HEK293 (cell line): ENCODE results near the gene RHD.

ENCODE experiments used
- GLIS2 ChIP-seq: fragments of 450-650 bp; formaldehyde crosslinking; IDR thresholded peaks from 2 replicates; pipeline ENCODE4 v1.5.1; 2016; ENCODE audit warnings: missing biosample characterization, missing genetic modification characterization
- KLF10 ChIP-seq: fragments of 450-650 bp; IDR thresholded peaks from 2 replicates; pipeline ENCODE4 v1.5.1; 2018; ENCODE audit warnings: missing biosample characterization, mild to moderate bottlenecking, missing genetic modification characterization
- KLF9 ChIP-seq: fragments of 450-650 bp; formaldehyde crosslinking; IDR thresholded peaks from 2 replicates; pipeline ENCODE4 v1.5.1; 2016; ENCODE audit warnings: missing biosample characterization, missing genetic modification characterization, low read depth
- OVOL3 ChIP-seq: fragments of 450-650 bp; formaldehyde crosslinking; IDR thresholded peaks from 2 replicates; pipeline ENCODE4 v1.5.1; 2016; ENCODE audit warnings: missing biosample characterization, missing genetic modification characterization
- TSHZ1 ChIP-seq: fragments of 450-650 bp; formaldehyde crosslinking; IDR thresholded peaks from 2 replicates; pipeline ENCODE4 v1.5.1; 2016; ENCODE audit warnings: missing biosample characterization, missing genetic modification characterization, borderline replicate concordance
- ZBTB10 ChIP-seq: fragments of 450-650 bp; formaldehyde crosslinking; IDR thresholded peaks from 2 replicates; pipeline ENCODE4 v1.5.1; 2016; ENCODE audit warnings: missing biosample characterization, missing genetic modification characterization
- ZBTB48 ChIP-seq: fragments of 450-650 bp; formaldehyde crosslinking; IDR thresholded peaks from 2 replicates; pipeline ENCODE4 v1.5.1; 2016; ENCODE audit warnings: missing biosample characterization, missing genetic modification characterization
- ZBTB49 ChIP-seq: fragments of 450-650 bp; formaldehyde crosslinking; IDR thresholded peaks from 2 replicates; pipeline ENCODE4 v1.5.1; 2016; ENCODE audit warnings: missing biosample characterization, missing genetic modification characterization, low read depth
- ZBTB8A ChIP-seq: fragments of 450-650 bp; formaldehyde crosslinking; IDR thresholded peaks from 2 replicates; pipeline ENCODE4 v1.5.1; 2016; ENCODE audit warnings: missing biosample characterization, missing genetic modification characterization
- ZNF2 ChIP-seq: fragments of 450-650 bp; formaldehyde crosslinking; IDR thresholded peaks from 2 replicates; pipeline ENCODE4 v1.5.1; 2016; ENCODE audit warnings: missing biosample characterization, missing genetic modification characterization
- ZNF239 ChIP-seq: fragments of 450-650 bp; formaldehyde crosslinking; IDR thresholded peaks from 2 replicates; pipeline ENCODE4 v1.5.1; 2016; ENCODE audit warnings: missing biosample characterization, missing genetic modification characterization
- ZNF24 ChIP-seq: fragments of 450-650 bp; formaldehyde crosslinking; IDR thresholded peaks from 2 replicates; pipeline ENCODE4 v1.5.1; 2016; ENCODE audit warnings: missing biosample characterization, missing genetic modification characterization
- ZNF26 ChIP-seq: fragments of 450-650 bp; formaldehyde crosslinking; IDR thresholded peaks from 2 replicates; pipeline ENCODE4 v1.5.1; 2016; ENCODE audit warnings: missing biosample characterization, missing genetic modification characterization
- ZNF292 ChIP-seq: fragments of 450-650 bp; formaldehyde crosslinking; IDR thresholded peaks from 2 replicates; pipeline ENCODE4 v1.5.1; 2016; ENCODE audit warnings: low read depth, missing biosample characterization, missing genetic modification characterization, borderline replicate concordance
- ZNF302 ChIP-seq: fragments of 450-650 bp; formaldehyde crosslinking; IDR thresholded peaks from 2 replicates; pipeline ENCODE4 v1.5.1; 2016; ENCODE audit warnings: missing biosample characterization, missing genetic modification characterization, low read depth
- ZNF350 ChIP-seq: fragments of 450-650 bp; formaldehyde crosslinking; IDR thresholded peaks from 2 replicates; pipeline ENCODE4 v1.5.0; 2017; ENCODE audit warnings: missing biosample characterization, mild to moderate bottlenecking, missing genetic modification characterization
- ZNF426 ChIP-seq: fragments of 450-650 bp; formaldehyde crosslinking; IDR thresholded peaks from 2 replicates; pipeline ENCODE4 v1.5.1; 2017; ENCODE audit warnings: missing biosample characterization, missing genetic modification characterization, mild to moderate bottlenecking, inconsistent platforms, moderate library complexity
- ZNF501 ChIP-seq: fragments of 450-650 bp; formaldehyde crosslinking; IDR thresholded peaks from 2 replicates; pipeline ENCODE4 v1.5.1; 2016; ENCODE audit warnings: missing biosample characterization, missing genetic modification characterization
- ZNF626 ChIP-seq: fragments of 450-650 bp; sonication (Bioruptor Pico); formaldehyde crosslinking; IDR thresholded peaks from 2 replicates; pipeline ENCODE4 v1.5.1; 2018; ENCODE audit warnings: missing biosample characterization, missing genetic modification characterization, inconsistent platforms
- ZNF639 ChIP-seq: fragments of 450-650 bp; formaldehyde crosslinking; IDR thresholded peaks from 2 replicates; pipeline ENCODE4 v1.5.1; 2016; ENCODE audit warnings: missing biosample characterization, missing genetic modification characterization
- ZNF704 ChIP-seq: fragments of 450-650 bp; formaldehyde crosslinking; IDR thresholded peaks from 2 replicates; pipeline ENCODE4 v1.5.1; 2016; ENCODE audit warnings: missing biosample characterization, missing genetic modification characterization
- ZNF76 ChIP-seq: fragments of 450-650 bp; formaldehyde crosslinking; IDR thresholded peaks from 2 replicates; pipeline ENCODE4; 2016; ENCODE audit warnings: low read depth, missing biosample characterization, missing genetic modification characterization, borderline replicate concordance
- ZNF830 ChIP-seq: fragments of 450-650 bp; IDR thresholded peaks from 2 replicates; pipeline ENCODE4 v1.5.0; 2018; ENCODE audit warnings: missing biosample characterization, missing genetic modification characterization, low read depth, mild to moderate bottlenecking, moderate library complexity
- ZSCAN5A ChIP-seq: fragments of 450-650 bp; formaldehyde crosslinking; IDR thresholded peaks from 2 replicates; pipeline ENCODE4 v1.5.1; 2016; ENCODE audit warnings: missing biosample characterization, missing genetic modification characterization

The RHD gene

GRCh38 chr1:25239681-25240541 lies 32.4 kb upstream of the RHD start (continued):
- TF ChIP-seq ZNF639 (tag by site-specific recombination), result peak; percentile 50; the same call in 1 of the 2 replicates
- peak; percentile 100 for TF ChIP-seq GLIS2 (tag by site-specific recombination)
- peak; percentile 94 for TF ChIP-seq ZNF501 (tag by site-specific recombination)
- TF ChIP-seq ZNF26 (tag by site-specific recombination), result no peak
- TF ChIP-seq ZNF239 (tag by site-specific recombination), result no peak
- TF ChIP-seq TSHZ1, result no peak
- TF ChIP-seq ZNF426, result no peak
- peak; percentile 75; the same call in 1 of the 2 replicates for TF ChIP-seq ZNF24 (tag by site-specific recombination)
- TF ChIP-seq ZNF626 (tag by site-specific recombination), result no peak
- no peak for TF ChIP-seq ZNF704
- no peak for TF ChIP-seq ZBTB49 (tag by site-specific recombination)
- TF ChIP-seq KLF9 (tag by site-specific recombination), result 0 out of 2 replicates have a peak, but pooled peaks have one; percentile 33
- peak; percentile 19; the same call in 1 of the 2 replicates for TF ChIP-seq ZNF76 (tag by site-specific recombination)
- no peak for TF ChIP-seq ZNF302
- TF ChIP-seq ZNF2 (tag by site-specific recombination), result no peak; the same call in 1 of the 2 replicates
- peak; percentile 97 for TF ChIP-seq ZBTB10 (tag by site-specific recombination)
- TF ChIP-seq ZNF830 (tag by site-specific recombination), result no peak
- no peak for TF ChIP-seq OVOL3 (tag by site-specific recombination)
- TF ChIP-seq ZNF350 (tag by site-specific recombination), result no peak
- TF ChIP-seq ZBTB48 (tag by site-specific recombination), result peak; percentile 95
- TF ChIP-seq ZBTB8A (tag by site-specific recombination), result peak; percentile 68
- TF ChIP-seq ZNF292 (tag by site-specific recombination), result no peak
- no peak for TF ChIP-seq KLF10 (tag by site-specific recombination)
- peak; percentile 30; the same call in 1 of the 2 replicates for TF ChIP-seq ZSCAN5A
